WTC11 (cell line): Measurements from ENCODE around the gene CSF2.

Source experiments
- ARID4B ChIP-seq: sonication (generic); formaldehyde crosslinking; IDR thresholded peaks from 2 replicates; pipeline ENCODE4 v1.8.0; 2023; ENCODE audit warnings: missing genetic modification reagents, mild to moderate bottlenecking, borderline replicate concordance
- ATF6 ChIP-seq: sonication (generic); formaldehyde crosslinking; IDR thresholded peaks from 2 replicates; pipeline ENCODE4 v1.8.1; 2023; ENCODE audit warnings: mild to moderate bottlenecking, missing genetic modification reagents
- CBFB ChIP-seq: sonication (generic); formaldehyde crosslinking; IDR thresholded peaks from 2 replicates; pipeline ENCODE4 v1.8.1; 2022; ENCODE audit warnings: mild to moderate bottlenecking, low read depth, missing genetic modification reagents
- CTCF ChIP-seq: fragments of 200-600 bp; IDR thresholded peaks from 2 replicates; pipeline ENCODE4 v1.8.0; 2022; ENCODE audit warnings: antibody characterized with exemption
- FOXP4 ChIP-seq: sonication (generic); formaldehyde crosslinking; IDR thresholded peaks from 2 replicates; pipeline ENCODE4 v1.8.0; 2022; ENCODE audit warnings: mild to moderate bottlenecking, missing genetic modification reagents
- GABPB1 ChIP-seq: sonication (generic); formaldehyde crosslinking; IDR thresholded peaks from 2 replicates; pipeline ENCODE4 v1.8.1; 2023; ENCODE audit warnings: mild to moderate bottlenecking, missing genetic modification reagents
- IRF1 ChIP-seq: sonication (generic); formaldehyde crosslinking; IDR thresholded peaks from 2 replicates; pipeline ENCODE4 v1.8.0; 2023; ENCODE audit warnings: missing genetic modification reagents
- MAX ChIP-seq: sonication (generic); formaldehyde crosslinking; IDR thresholded peaks from 2 replicates; pipeline ENCODE4 v1.8.0; 2022; ENCODE audit warnings: mild to moderate bottlenecking, missing genetic modification reagents
- NR1H2 ChIP-seq: sonication (generic); formaldehyde crosslinking; IDR thresholded peaks from 2 replicates; pipeline ENCODE4 v1.9.0; 2021; ENCODE audit warnings: mild to moderate bottlenecking, moderate library complexity, missing genetic modification reagents
- SMAD3 ChIP-seq: sonication (generic); formaldehyde crosslinking; IDR thresholded peaks from 2 replicates; pipeline ENCODE4 v1.8.0; 2022; ENCODE audit warnings: missing genetic modification reagents, mild to moderate bottlenecking, borderline replicate concordance
- TEAD4 ChIP-seq: sonication (generic); formaldehyde crosslinking; IDR thresholded peaks from 2 replicates; pipeline ENCODE4 v1.8.0; 2022; ENCODE audit warnings: mild to moderate bottlenecking, missing genetic modification reagents
- ZBTB21 ChIP-seq: sonication (generic); formaldehyde crosslinking; IDR thresholded peaks from 2 replicates; pipeline ENCODE4 v1.8.1; 2023; ENCODE audit warnings: mild to moderate bottlenecking, missing genetic modification reagents, borderline replicate concordance
- ZNF317 ChIP-seq: sonication (generic); formaldehyde crosslinking; IDR thresholded peaks from 2 replicates; pipeline ENCODE4 v1.8.1; 2023; ENCODE audit warnings: low read depth, mild to moderate bottlenecking, moderate library complexity, missing genetic modification reagents, borderline replicate concordance

GRCh38 chr5:132079619-132080018, 6.0 kb downstream of the CSF2 start:
- TF ChIP-seq NR1H2 (CRISPR knock-in tag) (no peak), CTCF (no peak), TEAD4 (CRISPR knock-in tag) (no peak), GABPB1 (CRISPR knock-in tag) (no peak), MAX (CRISPR knock-in tag) (no peak), CBFB (CRISPR knock-in tag) (no peak), ZNF317 (CRISPR knock-in tag) (no peak), ATF6 (no peak), IRF1 (no peak), FOXP4 (no peak), SMAD3 (CRISPR knock-in tag) (no peak), ARID4B (CRISPR knock-in tag) (no peak), ZBTB21 (CRISPR knock-in tag) (no peak)
